Astrocyte (in vitro differentiated cells and primary cell): ENCODE results near the gene CRYL1. TPM values are rescaled to one million over a fixed set of nuclear protein-coding genes. Genes with fewer than 3 reads are reported as not detected.

ENCODE experiments used
- DNase-seq: peaks from one replicate; pipeline ENCODE4 v3.0.0-alpha.2; 2010; ENCODE audit warnings: low read depth
- FAIRE-seq: peaks from 2 replicates; lab custom pipeline; 2011; peaks lifted over from hg19 to GRCh38; lab: Jason Lieb, UNC
- H2AFZ ChIP-seq: 2 replicates; pipeline ENCODE4 v1.6.0; 2012; ENCODE audit warnings: low read depth, low read length, inconsistent platforms
- H3K27ac ChIP-seq: 2 replicates; pipeline ENCODE4 v1.5.1; 2011; ENCODE audit warnings: low read depth, low read length, inconsistent platforms
- H3K27me3 ChIP-seq: 2 replicates; pipeline ENCODE4 v1.6.0; 2011; ENCODE audit warnings: low read length, inconsistent platforms; ENCODE audit not compliant: insufficient read depth
- H3K36me3 ChIP-seq: 2 replicates; pipeline ENCODE4 v1.5.1; 2011; ENCODE audit warnings: low read length, inconsistent platforms; ENCODE audit not compliant: insufficient read depth
- H3K4me1 ChIP-seq: 2 replicates; pipeline ENCODE4 v1.5.1; 2011; ENCODE audit warnings: low read length, inconsistent platforms; ENCODE audit not compliant: insufficient read depth
- H3K4me2 ChIP-seq: 2 replicates; pipeline ENCODE4 v1.6.0; 2012; ENCODE audit warnings: low read length, inconsistent platforms
- H3K4me3 ChIP-seq: 2 replicates; pipeline ENCODE4 v1.5.1; 2011; ENCODE audit warnings: low read depth, mild to moderate bottlenecking, low read length, inconsistent platforms; ENCODE audit not compliant: insufficient read depth
- H3K79me2 ChIP-seq: 2 replicates; pipeline ENCODE4 v1.6.0; 2012; ENCODE audit warnings: mild to moderate bottlenecking, low read length, inconsistent platforms; ENCODE audit not compliant: insufficient read depth
- H3K9ac ChIP-seq: 2 replicates; pipeline ENCODE4 v1.6.0; 2012; ENCODE audit warnings: mild to moderate bottlenecking, low read length, inconsistent platforms
- H3K9me3 ChIP-seq: 2 replicates; pipeline ENCODE4 v1.5.1; 2012; ENCODE audit warnings: low read depth, mild to moderate bottlenecking, low read length, inconsistent platforms; ENCODE audit not compliant: insufficient read depth
- H4K20me1 ChIP-seq: 2 replicates; pipeline ENCODE4 v1.6.0; 2012; ENCODE audit warnings: low read length, inconsistent platforms; ENCODE audit not compliant: insufficient read depth
- H3K27ac Mint-ChIP-seq: one replicate; pipeline ENCODE4 v1.8.0; 2021; ENCODE audit warnings: mild to moderate bottlenecking, mixed read lengths; ENCODE audit not compliant: unreplicated experiment
- H3K27me3 Mint-ChIP-seq: one replicate; pipeline ENCODE4 v1.8.0; 2021; ENCODE audit warnings: low read depth, mixed read lengths; ENCODE audit not compliant: unreplicated experiment
- H3K36me3 Mint-ChIP-seq: one replicate; pipeline ENCODE4 v1.8.0; 2021; ENCODE audit warnings: low read depth, mixed read lengths; ENCODE audit not compliant: unreplicated experiment
- H3K4me1 Mint-ChIP-seq: one replicate; pipeline ENCODE4 v1.8.0; 2021; ENCODE audit warnings: low read depth, mixed read lengths; ENCODE audit not compliant: unreplicated experiment
- H3K4me3 Mint-ChIP-seq: one replicate; pipeline ENCODE4 v1.8.0; 2021; ENCODE audit warnings: mild to moderate bottlenecking, moderate library complexity, mixed read lengths; ENCODE audit not compliant: unreplicated experiment
- H3K9me3 Mint-ChIP-seq: one replicate; pipeline ENCODE4 v1.8.0; 2021; ENCODE audit warnings: mild to moderate bottlenecking, mixed read lengths; ENCODE audit not compliant: unreplicated experiment
- EZH2 ChIP-seq: IDR thresholded peaks from 2 replicates; pipeline ENCODE4 v1.6.1; 2012; ENCODE audit warnings: mild to moderate bottlenecking, low read length, inconsistent platforms; ENCODE audit not compliant: insufficient read depth
- total RNA-seq: library from RNA; stranded (reverse); gene quantifications from 2 replicates; pipeline ENCODE4 v1.2.1, GENCODE V29; 2021
- TF ChIP-seq, protein P1 (sequence below): IDR thresholded peaks from 2 replicates; pipeline ENCODE4 v1.5.1; 2011; ENCODE audit warnings: low read depth, mild to moderate bottlenecking, inconsistent platforms, low read length, moderate library complexity; ENCODE audit not compliant: insufficient read depth

CRYL1 gene
- total RNA-seq, 1 donor from 2014 or later = 3.7 TPM

DNA sequence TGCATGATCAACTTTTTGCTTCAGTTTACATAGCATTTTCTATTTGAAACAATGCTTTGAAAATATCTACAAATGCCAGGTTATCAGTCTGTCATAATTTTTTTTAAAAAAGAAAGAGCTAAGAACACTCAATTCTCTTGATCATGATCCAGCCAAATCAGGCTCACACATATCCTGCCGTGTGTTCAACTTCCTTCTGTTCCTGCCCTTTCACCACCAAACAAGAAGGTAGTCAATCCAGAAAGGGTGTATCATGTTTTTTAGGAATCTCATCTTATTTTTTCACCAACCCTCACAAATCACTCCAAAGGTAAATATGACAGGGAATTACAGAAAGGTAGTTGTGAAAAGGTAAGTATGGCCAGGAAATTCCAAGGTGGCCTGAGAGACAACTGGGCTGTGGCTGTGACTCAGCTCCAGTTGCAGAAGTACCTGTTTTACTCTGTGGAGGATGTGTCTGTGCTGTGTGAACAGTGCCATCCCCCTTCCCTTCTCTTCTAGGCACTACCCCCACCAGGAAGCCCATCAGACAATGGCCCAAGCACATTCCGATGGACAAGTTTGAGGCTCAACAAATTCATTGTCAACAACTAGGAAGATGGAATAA, 154.7 kb downstream of the CRYL1 start:
- H2AFZ ChIP-seq = no peak overlapping the region
- FAIRE-seq = no peak
- no peaks in the 10 kb centered on the region for H3K4me1 ChIP-seq
- no peak overlapping the region for H3K9ac ChIP-seq
- no peaks in the 10 kb centered on the region for H3K9me3 ChIP-seq
- H3K79me2 ChIP-seq = no peaks in the 10 kb centered on the region
- Mint-ChIP-seq H3K27ac (no peak overlapping the region), H3K36me3 (no peaks in the 10 kb centered on the region), H3K27me3 (peaks cover 1% of the 10 kb centered on the region), H3K4me1 (peaks cover 6% of the 10 kb centered on the region), H3K4me3 (no peak overlapping the region), H3K9me3 (no peaks in the 10 kb centered on the region)
- H4K20me1 ChIP-seq = no peaks in the 10 kb centered on the region
- no peak overlapping the region for H3K27ac ChIP-seq
- no peaks in the 10 kb centered on the region for H3K36me3 ChIP-seq
- no peak for TF ChIP-seq EZH2
- TF ChIP-seq, protein P1, sequence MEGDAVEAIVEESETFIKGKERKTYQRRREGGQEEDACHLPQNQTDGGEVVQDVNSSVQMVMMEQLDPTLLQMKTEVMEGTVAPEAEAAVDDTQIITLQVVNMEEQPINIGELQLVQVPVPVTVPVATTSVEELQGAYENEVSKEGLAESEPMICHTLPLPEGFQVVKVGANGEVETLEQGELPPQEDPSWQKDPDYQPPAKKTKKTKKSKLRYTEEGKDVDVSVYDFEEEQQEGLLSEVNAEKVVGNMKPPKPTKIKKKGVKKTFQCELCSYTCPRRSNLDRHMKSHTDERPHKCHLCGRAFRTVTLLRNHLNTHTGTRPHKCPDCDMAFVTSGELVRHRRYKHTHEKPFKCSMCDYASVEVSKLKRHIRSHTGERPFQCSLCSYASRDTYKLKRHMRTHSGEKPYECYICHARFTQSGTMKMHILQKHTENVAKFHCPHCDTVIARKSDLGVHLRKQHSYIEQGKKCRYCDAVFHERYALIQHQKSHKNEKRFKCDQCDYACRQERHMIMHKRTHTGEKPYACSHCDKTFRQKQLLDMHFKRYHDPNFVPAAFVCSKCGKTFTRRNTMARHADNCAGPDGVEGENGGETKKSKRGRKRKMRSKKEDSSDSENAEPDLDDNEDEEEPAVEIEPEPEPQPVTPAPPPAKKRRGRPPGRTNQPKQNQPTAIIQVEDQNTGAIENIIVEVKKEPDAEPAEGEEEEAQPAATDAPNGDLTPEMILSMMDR = no peak
- no peak for DNase-seq
- H3K4me3 ChIP-seq = no peak overlapping the region
- H3K27me3 ChIP-seq = peaks cover 13% of the 10 kb centered on the region
- no peak overlapping the region for H3K4me2 ChIP-seq

DNA sequence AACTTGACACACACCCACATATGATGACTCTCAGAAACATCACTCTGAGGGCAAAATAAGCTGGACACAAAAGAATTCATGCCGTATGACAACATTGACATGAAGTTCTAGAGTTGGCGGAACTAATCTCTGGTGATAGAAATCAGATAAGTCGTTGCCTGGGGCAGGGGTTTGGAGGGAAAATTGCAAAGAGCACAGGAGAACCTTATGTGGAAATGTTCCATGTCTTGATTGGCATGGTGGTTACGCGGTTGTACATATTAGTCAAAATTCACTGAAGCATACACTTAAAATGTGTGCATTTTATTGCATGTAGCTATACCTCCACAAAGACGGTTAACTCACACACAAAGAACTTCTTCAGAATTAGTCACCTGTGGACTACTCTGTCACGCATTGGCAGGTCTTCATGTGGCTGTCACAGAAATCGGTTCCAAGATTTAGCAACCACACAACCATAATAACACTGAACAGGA, 155.7 kb downstream of the CRYL1 start:
- DNase-seq (no peak), FAIRE-seq (no peak)
- Mint-ChIP-seq H3K4me1 (peaks cover 6% of the 10 kb centered on the region), H3K27me3 (peaks cover 2% of the 10 kb centered on the region), H3K36me3 (no peaks in the 10 kb centered on the region), H3K4me3 (no peak overlapping the region), H3K9me3 (no peaks in the 10 kb centered on the region), H3K27ac (no peak overlapping the region)
- H3K4me3 ChIP-seq = no peak overlapping the region
- H3K9ac ChIP-seq = no peak overlapping the region
- H3K27me3 ChIP-seq = peaks cover 13% of the 10 kb centered on the region
- H4K20me1 ChIP-seq = no peaks in the 10 kb centered on the region
- no peaks in the 10 kb centered on the region for H3K36me3 ChIP-seq
- H2AFZ ChIP-seq = no peak overlapping the region
- no peak overlapping the region for H3K4me2 ChIP-seq
- H3K9me3 ChIP-seq = no peaks in the 10 kb centered on the region
- no peaks in the 10 kb centered on the region for H3K4me1 ChIP-seq
- H3K27ac ChIP-seq = no peak overlapping the region
- TF ChIP-seq, protein P1 = no peak
- no peak for TF ChIP-seq EZH2
- H3K79me2 ChIP-seq = no peaks in the 10 kb centered on the region

DNA sequence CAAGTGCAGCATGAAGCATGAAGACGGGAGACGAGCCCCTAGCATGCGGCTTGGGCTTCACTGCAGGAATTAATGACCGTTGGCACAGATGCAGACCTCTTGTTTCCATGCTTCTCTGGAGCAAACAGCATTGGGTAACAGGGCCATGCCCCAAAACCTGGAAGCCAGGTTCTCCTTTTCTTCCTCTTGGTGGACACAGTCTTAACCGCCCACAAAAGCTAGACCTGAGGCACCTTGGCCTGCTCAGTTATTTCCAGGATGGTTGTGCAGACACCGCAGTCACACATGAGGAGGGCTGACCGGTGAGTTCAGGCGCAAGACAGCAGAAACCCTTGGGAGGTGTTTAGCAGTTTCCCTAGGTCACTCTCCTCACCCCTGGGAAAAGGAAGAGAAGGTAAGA, 159.6 kb downstream of the CRYL1 start:
- H2AFZ ChIP-seq = no peak overlapping the region
- H3K4me1 ChIP-seq = peaks cover 10% of the 10 kb centered on the region
- DNase-seq = no peak
- H3K27ac ChIP-seq = no peak overlapping the region
- peaks cover 15% of the 10 kb centered on the region for H3K4me1 Mint-ChIP-seq
- H3K9ac ChIP-seq = no peak overlapping the region
- H3K9me3 ChIP-seq = no peaks in the 10 kb centered on the region
- no peak for FAIRE-seq
- H3K27me3 ChIP-seq = no peaks in the 10 kb centered on the region
- H3K36me3 ChIP-seq = no peaks in the 10 kb centered on the region
- peaks cover 18% of the 10 kb centered on the region for H3K27me3 Mint-ChIP-seq
- no peaks in the 10 kb centered on the region for H3K36me3 Mint-ChIP-seq
- no peak overlapping the region for H3K4me3 Mint-ChIP-seq
- no peak for TF ChIP-seq EZH2
- TF ChIP-seq, protein P1 = no peak
- no peaks in the 10 kb centered on the region for H3K9me3 Mint-ChIP-seq
- H3K4me3 ChIP-seq = no peak overlapping the region
- no peaks in the 10 kb centered on the region for H3K79me2 ChIP-seq
- H3K4me2 ChIP-seq = no peak overlapping the region
- H3K27ac Mint-ChIP-seq = no peak overlapping the region
- no peaks in the 10 kb centered on the region for H4K20me1 ChIP-seq
